GM12873 (cell line): ENCODE data around the gene SON.

ENCODE experiments used
- CTCF ChIP-seq: IDR thresholded peaks from 2 replicates; pipeline ENCODE4 v1.5.1; 2012; ENCODE audit warnings: low read depth, mild to moderate bottlenecking, moderate library complexity, low read length, control low read depth; ENCODE audit not compliant: insufficient read depth; ENCODE audit errors: missing control alignments

SON gene

GRCh38 chr21:33584455-33584854 lies 41.6 kb downstream of the SON start:
- no peak for TF ChIP-seq CTCF

GRCh38 chr21:33586927-33587326 lies 44.1 kb downstream of the SON start:
- TF ChIP-seq CTCF: no peak

GRCh38 chr21:33587792-33588484 lies 45.1 kb downstream of the SON start:
- no peak for TF ChIP-seq CTCF

GRCh38 chr21:33588485-33589335 lies 45.9 kb downstream of the SON start, which contains the start of gene DONSON:
Gene DONSON, minus strand, starts transcription at chr21:33588684. Its CDS starts 43 bp downstream, at chr21:33588641.
- peak; percentile 24 for TF ChIP-seq CTCF

DNA sequence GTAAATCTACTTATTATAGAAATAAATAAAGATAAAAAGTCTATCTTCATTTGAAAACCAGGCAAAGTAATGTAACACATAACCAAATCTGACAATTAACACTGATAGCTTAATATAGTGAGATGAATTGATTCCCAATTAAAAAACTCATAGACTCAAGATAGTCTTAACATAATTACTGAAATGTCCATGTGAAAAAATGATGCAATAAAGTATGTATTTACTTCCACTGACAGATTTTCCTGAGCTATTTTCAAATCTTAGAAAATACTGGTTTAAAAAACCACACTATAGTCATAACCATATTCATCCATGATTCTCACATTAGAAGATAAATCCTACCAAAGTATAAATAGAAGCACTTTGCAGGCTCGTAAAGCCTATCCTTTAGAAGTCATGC lies 55.2 kb downstream of the SON start:
- no peak for TF ChIP-seq CTCF

GRCh38 chr21:33608559-33608958 lies 65.7 kb downstream of the SON start:
- no peak for TF ChIP-seq CTCF

- TF ChIP-seq CTCF: no peak
These were observed 68.3 kb downstream of the SON start for GRCh38 chr21:33611006-33611744.
